HFFc6 (cell line): ENCODE data around the gene POC5. TPM values are rescaled to one million over a fixed set of nuclear protein-coding genes. Genes with fewer than 3 reads are reported as not detected.

ENCODE experiments used
- DNase-seq: peaks from one replicate; pipeline ENCODE4 v3.0.0-alpha.2; 2018
- H3K27ac Mint-ChIP-seq: 2 replicates; pipeline ENCODE4 v1.8.0; 2020; ENCODE audit warnings: mild to moderate bottlenecking, mixed read lengths
- H3K27me3 Mint-ChIP-seq: 2 replicates; pipeline ENCODE4 v1.8.0; 2021; ENCODE audit warnings: mild to moderate bottlenecking, moderate library complexity, mixed read lengths; ENCODE audit not compliant: insufficient read depth
- H3K36me3 Mint-ChIP-seq: 2 replicates; pipeline ENCODE4 v1.8.0; 2021; ENCODE audit warnings: low read depth, mixed read lengths
- H3K4me1 Mint-ChIP-seq: 2 replicates; pipeline ENCODE4 v1.8.0; 2020; ENCODE audit warnings: low read depth, mixed read lengths
- H3K4me3 Mint-ChIP-seq: 2 replicates; pipeline ENCODE4 v1.8.0; 2020; ENCODE audit warnings: mild to moderate bottlenecking, moderate library complexity, mixed read lengths
- H3K9me3 Mint-ChIP-seq: 2 replicates; pipeline ENCODE4 v1.8.0; 2020; ENCODE audit warnings: mild to moderate bottlenecking, mixed read lengths
- CTCF ChIP-seq: fragments of 200-600 bp; sonication (generic); IDR thresholded peaks from 2 replicates; pipeline ENCODE4 v1.5.0; 2021; ENCODE audit warnings: antibody characterized with exemption, mild to moderate bottlenecking
- total RNA-seq, 6 experiments: library from RNA; stranded (reverse); fragmentation: NEBNext Ultra II Directional; extraction: Animal tissue kit (Norgen Biotek cat#: 25700); gene quantifications; 2 replicates in 1 of 6; 3 replicates in 5 of 6; pipeline ENCODE4 v1.2.3, GENCODE V29; 2021

The POC5 gene
- total RNA-seq, 6 experiments from 2014 or later, result 3.7 to 6.9 (median 5.4) TPM

GRCh38 chr5:75685141-75685540 lies 32.1 kb downstream of the POC5 start:
- no peak overlapping the region for H3K27ac Mint-ChIP-seq
- no peaks in the 10 kb centered on the region for H3K27me3 Mint-ChIP-seq
- no peak overlapping the region for H3K4me3 Mint-ChIP-seq
- DNase-seq, result no peak
- no peaks in the 10 kb centered on the region; the same call in 1 of the 2 replicates for H3K36me3 Mint-ChIP-seq
- peaks cover 18% of the 10 kb centered on the region for H3K4me1 Mint-ChIP-seq
- no peaks in the 10 kb centered on the region for H3K9me3 Mint-ChIP-seq
- TF ChIP-seq CTCF, result no peak

GRCh38 chr5:75681125-75681830 lies 36.0 kb downstream of the POC5 start:
- Mint-ChIP-seq H3K9me3 (no peaks in the 10 kb centered on the region), H3K27ac (no peak overlapping the region; the same call in 1 of the 2 replicates), H3K27me3 (no peaks in the 10 kb centered on the region), H3K4me1 (peaks cover 18% of the 10 kb centered on the region), H3K36me3 (no peaks in the 10 kb centered on the region; the same call in 1 of the 2 replicates), H3K4me3 (peak overlapping the region; percentile 78)
- peak; percentile 32 for DNase-seq
- TF ChIP-seq CTCF, result peak; percentile 93

GRCh38 chr5:75678155-75678554 lies 39.1 kb downstream of the POC5 start:
- H3K36me3 Mint-ChIP-seq, result no peaks in the 10 kb centered on the region; the same call in 1 of the 2 replicates
- no peaks in the 10 kb centered on the region for H3K27me3 Mint-ChIP-seq
- DNase-seq, result no peak
- no peak overlapping the region for H3K4me3 Mint-ChIP-seq
- H3K27ac Mint-ChIP-seq, result no peak overlapping the region
- no peak for TF ChIP-seq CTCF
- H3K4me1 Mint-ChIP-seq, result peaks cover 18% of the 10 kb centered on the region
- no peaks in the 10 kb centered on the region for H3K9me3 Mint-ChIP-seq

GRCh38 chr5:75677607-75678006 lies 39.6 kb downstream of the POC5 start:
- Mint-ChIP-seq H3K27ac (no peak overlapping the region), H3K9me3 (no peaks in the 10 kb centered on the region), H3K27me3 (no peaks in the 10 kb centered on the region), H3K4me3 (no peak overlapping the region), H3K36me3 (no peaks in the 10 kb centered on the region), H3K4me1 (peaks cover 18% of the 10 kb centered on the region)
- no peak for TF ChIP-seq CTCF
- no peak for DNase-seq

GRCh38 chr5:75675783-75676182 lies 41.5 kb downstream of the POC5 start:
- H3K36me3 Mint-ChIP-seq, result no peaks in the 10 kb centered on the region
- no peak overlapping the region for H3K27ac Mint-ChIP-seq
- no peak for TF ChIP-seq CTCF
- no peak overlapping the region for H3K4me3 Mint-ChIP-seq
- H3K27me3 Mint-ChIP-seq, result no peaks in the 10 kb centered on the region
- H3K4me1 Mint-ChIP-seq, result peaks cover 2% of the 10 kb centered on the region; the same call in 1 of the 2 replicates
- DNase-seq, result no peak
- no peaks in the 10 kb centered on the region for H3K9me3 Mint-ChIP-seq
